ENCODE results near the gene CMPK2. TPM values are rescaled to one million over a fixed set of nuclear protein-coding genes. Genes with fewer than 3 reads are reported as not detected.
"Not testable (repeated sequence)": the region's sequence is repeated elsewhere in the genome, so short reads cannot be mapped to it uniquely, and the experiment has no call there.

CMPK2 gene
- total RNA-seq, 1 experiment from 2014 or later: 26.6 TPM

GRCh38 chr2:6905668-6906067, 40.0 kb upstream of the CMPK2 start:
- intact Hi-C loops (cut with micrococcal nuclease; ENCODE audit: unreplicated experiment): no loop called here
- TF ChIP-seq, protein P1, sequence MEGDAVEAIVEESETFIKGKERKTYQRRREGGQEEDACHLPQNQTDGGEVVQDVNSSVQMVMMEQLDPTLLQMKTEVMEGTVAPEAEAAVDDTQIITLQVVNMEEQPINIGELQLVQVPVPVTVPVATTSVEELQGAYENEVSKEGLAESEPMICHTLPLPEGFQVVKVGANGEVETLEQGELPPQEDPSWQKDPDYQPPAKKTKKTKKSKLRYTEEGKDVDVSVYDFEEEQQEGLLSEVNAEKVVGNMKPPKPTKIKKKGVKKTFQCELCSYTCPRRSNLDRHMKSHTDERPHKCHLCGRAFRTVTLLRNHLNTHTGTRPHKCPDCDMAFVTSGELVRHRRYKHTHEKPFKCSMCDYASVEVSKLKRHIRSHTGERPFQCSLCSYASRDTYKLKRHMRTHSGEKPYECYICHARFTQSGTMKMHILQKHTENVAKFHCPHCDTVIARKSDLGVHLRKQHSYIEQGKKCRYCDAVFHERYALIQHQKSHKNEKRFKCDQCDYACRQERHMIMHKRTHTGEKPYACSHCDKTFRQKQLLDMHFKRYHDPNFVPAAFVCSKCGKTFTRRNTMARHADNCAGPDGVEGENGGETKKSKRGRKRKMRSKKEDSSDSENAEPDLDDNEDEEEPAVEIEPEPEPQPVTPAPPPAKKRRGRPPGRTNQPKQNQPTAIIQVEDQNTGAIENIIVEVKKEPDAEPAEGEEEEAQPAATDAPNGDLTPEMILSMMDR (IDR thresholded peaks at IDR 0.05; ENCODE audit: unreplicated experiment): no peak
- Mint-ChIP-seq H3K4me1 (ENCODE audit: low read depth, unreplicated experiment) (peaks cover 10% of the 10 kb centered on the region), H3K27ac (ENCODE audit: unreplicated experiment) (no peak overlapping the region), H3K36me3 (ENCODE audit: insufficient read depth, unreplicated experiment) (no peaks in the 10 kb centered on the region), H3K4me3 (ENCODE audit: low read depth, unreplicated experiment) (no peak overlapping the region), H3K9me3 (ENCODE audit: low read depth, unreplicated experiment) (peaks cover 3% of the 10 kb centered on the region), H3K27me3 (ENCODE audit: unreplicated experiment) (peaks cover 22% of the 10 kb centered on the region)
- no TSS peak for BruUV-seq (replicated peaks)
- no peak for DNase-seq
- CTCF ChIA-PET: no interaction called here

DNA sequence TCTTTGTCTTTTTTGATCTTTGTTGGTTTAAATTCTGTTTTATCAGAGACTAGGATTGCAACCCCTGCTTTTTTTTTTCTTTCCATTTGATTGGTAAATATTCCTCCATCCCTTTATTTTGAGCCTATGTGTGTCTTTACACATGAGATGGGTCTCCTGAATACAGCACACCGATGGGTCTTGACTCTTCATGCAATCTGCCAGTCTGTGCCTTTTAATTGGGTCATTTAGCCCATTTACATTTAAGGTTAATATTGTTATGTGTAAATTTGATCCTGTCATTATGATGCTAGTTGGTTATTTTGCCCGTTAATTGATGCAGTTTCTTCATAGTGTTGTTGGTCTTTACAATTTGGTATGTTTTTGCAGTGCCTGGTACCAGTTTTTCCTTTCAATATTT, 36.9 kb upstream of the CMPK2 start:
- H3K9me3 Mint-ChIP-seq (ENCODE audit: low read depth, unreplicated experiment); H3K27ac Mint-ChIP-seq (ENCODE audit: unreplicated experiment); DNase-seq; H3K36me3 Mint-ChIP-seq (ENCODE audit: insufficient read depth, unreplicated experiment); intact Hi-C loops (cut with micrococcal nuclease; ENCODE audit: unreplicated experiment); H3K4me1 Mint-ChIP-seq (ENCODE audit: low read depth, unreplicated experiment); CTCF ChIA-PET; BruUV-seq (replicated peaks); H3K4me3 Mint-ChIP-seq (ENCODE audit: low read depth, unreplicated experiment): not testable (repeated sequence)
- peaks cover 22% of the 10 kb centered on the region for H3K27me3 Mint-ChIP-seq (ENCODE audit: unreplicated experiment)

GRCh38 chr2:6896930-6897759, 31.4 kb upstream of the CMPK2 start:
- TF ChIP-seq, protein P1 (IDR thresholded peaks at IDR 0.05; ENCODE audit: unreplicated experiment): peak; percentile 55
- no peak overlapping the region for H3K27ac Mint-ChIP-seq (ENCODE audit: unreplicated experiment)
- peaks cover 3% of the 10 kb centered on the region for H3K9me3 Mint-ChIP-seq (ENCODE audit: low read depth, unreplicated experiment)
- no peak overlapping the region for H3K4me3 Mint-ChIP-seq (ENCODE audit: low read depth, unreplicated experiment)
- peaks cover 3% of the 10 kb centered on the region for H3K27me3 Mint-ChIP-seq (ENCODE audit: unreplicated experiment)
- CTCF ChIA-PET: interaction anchor here (0.6 to 2.1 kb wide), 5 partner anchors 9 to 220 kb away, joined by 3 to 7 read pairs (median 5); no protein-coding TSS in a partner anchor
- intact Hi-C loops (cut with micrococcal nuclease; ENCODE audit: unreplicated experiment): loop anchor here (1.0 kb wide), 3 partner anchors 135 to 187 kb away; no protein-coding TSS in a partner anchor
- no peak for DNase-seq
- H3K4me1 Mint-ChIP-seq (ENCODE audit: low read depth, unreplicated experiment): no peaks in the 10 kb centered on the region
- H3K36me3 Mint-ChIP-seq (ENCODE audit: insufficient read depth, unreplicated experiment): no peaks in the 10 kb centered on the region
- BruUV-seq (replicated peaks): no TSS peak

DNA sequence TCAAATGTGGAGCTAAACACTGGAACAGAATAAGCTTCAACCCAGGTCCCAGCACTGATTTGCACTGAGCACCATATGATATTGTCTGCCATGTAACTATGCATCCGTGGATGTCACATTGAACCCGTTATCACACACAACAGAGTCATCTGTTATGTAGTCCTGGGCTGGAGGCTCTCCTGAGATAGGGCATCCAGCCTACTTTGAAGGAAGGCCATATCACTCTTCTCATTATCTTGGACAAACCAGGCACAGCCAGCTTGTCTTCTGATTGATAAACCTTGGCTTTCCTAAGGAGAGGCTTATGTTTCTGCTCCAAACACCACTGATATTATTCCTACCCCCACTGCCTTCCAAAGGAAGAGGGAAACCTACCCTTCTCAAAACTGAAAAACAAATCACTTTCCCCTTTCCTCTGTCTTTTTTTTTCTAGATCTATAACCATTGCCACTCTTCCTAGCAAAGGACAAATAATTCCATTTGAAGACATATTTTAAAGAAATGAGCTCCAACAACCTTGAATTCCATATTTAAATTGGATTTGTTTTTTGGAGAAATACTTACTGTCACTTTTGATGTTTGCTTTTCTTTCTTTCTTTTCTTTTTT, 28.3 kb upstream of the CMPK2 start:
- Mint-ChIP-seq H3K4me1 (ENCODE audit: low read depth, unreplicated experiment) (no peaks in the 10 kb centered on the region), H3K27ac (ENCODE audit: unreplicated experiment) (no peak overlapping the region), H3K9me3 (ENCODE audit: low read depth, unreplicated experiment) (no peaks in the 10 kb centered on the region), H3K4me3 (ENCODE audit: low read depth, unreplicated experiment) (no peak overlapping the region), H3K36me3 (ENCODE audit: insufficient read depth, unreplicated experiment) (no peaks in the 10 kb centered on the region), H3K27me3 (ENCODE audit: unreplicated experiment) (no peaks in the 10 kb centered on the region)
- no TSS peak for BruUV-seq (replicated peaks)
- TF ChIP-seq, protein P1 (IDR thresholded peaks at IDR 0.05; ENCODE audit: unreplicated experiment): no peak
- intact Hi-C loops (cut with micrococcal nuclease; ENCODE audit: unreplicated experiment): no loop called here
- CTCF ChIA-PET: no interaction called here
- DNase-seq: no peak

DNA sequence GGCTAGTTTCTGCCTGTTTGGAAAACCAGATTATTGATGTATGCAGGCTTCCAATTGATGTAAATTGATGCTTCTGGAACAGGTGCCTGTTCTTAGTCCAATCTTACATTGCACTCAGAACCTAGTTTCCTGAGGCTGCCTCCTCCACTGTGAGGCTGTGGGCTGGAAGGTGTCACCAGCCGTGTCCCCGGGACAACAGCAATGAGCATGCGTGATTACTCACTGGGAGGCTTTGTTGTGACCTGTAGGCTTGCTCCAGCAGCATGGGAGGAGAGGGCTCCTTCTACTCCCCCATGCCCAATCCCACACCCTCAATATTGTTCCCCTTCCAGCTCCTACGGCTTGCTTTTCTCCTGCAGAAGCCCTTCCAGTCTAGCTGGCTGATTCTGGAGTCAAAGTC, 23.0 kb upstream of the CMPK2 start:
- BruUV-seq (replicated peaks): no TSS peak
- H3K4me1 Mint-ChIP-seq (ENCODE audit: low read depth, unreplicated experiment): no peaks in the 10 kb centered on the region
- DNase-seq: no peak
- CTCF ChIA-PET: no interaction called here
- no peak overlapping the region for H3K4me3 Mint-ChIP-seq (ENCODE audit: low read depth, unreplicated experiment)
- peaks cover 12% of the 10 kb centered on the region for H3K27me3 Mint-ChIP-seq (ENCODE audit: unreplicated experiment)
- no peaks in the 10 kb centered on the region for H3K36me3 Mint-ChIP-seq (ENCODE audit: insufficient read depth, unreplicated experiment)
- TF ChIP-seq, protein P1 (IDR thresholded peaks at IDR 0.05; ENCODE audit: unreplicated experiment): no peak
- no peaks in the 10 kb centered on the region for H3K9me3 Mint-ChIP-seq (ENCODE audit: low read depth, unreplicated experiment)
- intact Hi-C loops (cut with micrococcal nuclease; ENCODE audit: unreplicated experiment): no loop called here
- no peak overlapping the region for H3K27ac Mint-ChIP-seq (ENCODE audit: unreplicated experiment)

Data from Calu3 (cell line).